CD8-positive, alpha-beta memory T cell (primary cell): Measurements from ENCODE around the gene TMEM91. TPM values are rescaled to one million over a fixed set of nuclear protein-coding genes. Genes with fewer than 3 reads are reported as not detected.

Experiments
- CTCF ChIA-PET: fragments of 350-600 bp; sonication (Branson Sonifier 250); formaldehyde crosslinking; loops from one replicate; lab custom pipeline; 2021; ENCODE audit warnings: antibody characterized with exemption; lab: Charles Lee
- POLR2A ChIA-PET: fragments of 350-600 bp; sonication (Branson Sonifier 250); formaldehyde crosslinking; loops from one replicate; lab custom pipeline; 2021; ENCODE audit warnings: antibody characterized with exemption; lab: Charles Lee
- DNase-seq, 5 donors: peaks; one replicate each; pipeline versions ENCODE4 v3.0.0 to v3.0.0-alpha.2; 2020 to 2022; ENCODE audit warnings: mixed read lengths in 1 of 5
- H3K27ac ChIP-seq: one replicate; pipeline ENCODE4 v1.7.0; 2013; ENCODE audit warnings: low read depth, mild to moderate bottlenecking, low read length, moderate library complexity
- H3K27me3 ChIP-seq: 2 replicates; pipeline ENCODE4 v1.7.0; 2013; ENCODE audit warnings: low read length, mild to moderate bottlenecking; ENCODE audit not compliant: insufficient read depth, poor library complexity, severe bottlenecking
- H3K36me3 ChIP-seq: 2 replicates; pipeline ENCODE4 v1.7.0; 2013; ENCODE audit warnings: mild to moderate bottlenecking, low read length, moderate library complexity; ENCODE audit not compliant: insufficient read depth
- H3K4me1 ChIP-seq: 2 replicates; pipeline ENCODE4 v1.7.0; 2013; ENCODE audit warnings: mild to moderate bottlenecking, low read length, moderate library complexity; ENCODE audit not compliant: insufficient read depth
- H3K4me3 ChIP-seq: 2 replicates; pipeline ENCODE4 v1.7.0; 2013; ENCODE audit warnings: mild to moderate bottlenecking, low read length
- H3K9me3 ChIP-seq: 2 replicates; pipeline ENCODE4 v1.7.0; 2013; ENCODE audit warnings: mild to moderate bottlenecking, low read length
- H3K27ac Mint-ChIP-seq, 8 donors: one replicate each; pipeline ENCODE4 v1.8.0; 2020 to 2021; ENCODE audit warnings: mixed read lengths in 8 of 8, mild to moderate bottlenecking in 6 of 8, inconsistent platforms in 3 of 8, moderate library complexity in 3 of 8
- H3K27me3 Mint-ChIP-seq, 2 donors: one replicate each; pipeline ENCODE4 v1.8.0; 2020 to 2021; ENCODE audit warnings: mixed read lengths in 2 of 2, mild to moderate bottlenecking in 1 of 2, moderate library complexity in 1 of 2
- H3K36me3 Mint-ChIP-seq, 3 donors: one replicate each; pipeline ENCODE4 v1.8.0; 2020 to 2021; ENCODE audit warnings: mixed read lengths in 3 of 3, inconsistent platforms in 1 of 3, mild to moderate bottlenecking in 1 of 3
- H3K4me1 Mint-ChIP-seq, 3 donors: one replicate each; pipeline ENCODE4 v1.8.0; 2020 to 2021; ENCODE audit warnings: mixed read lengths in 3 of 3, inconsistent platforms in 1 of 3, mild to moderate bottlenecking in 1 of 3
- H3K4me3 Mint-ChIP-seq, 7 donors: one replicate each; pipeline ENCODE4 v1.8.0; 2020 to 2021; ENCODE audit warnings: mixed read lengths in 7 of 7, mild to moderate bottlenecking in 6 of 7, moderate library complexity in 4 of 7, inconsistent platforms in 2 of 7
- H3K9me3 Mint-ChIP-seq, 5 donors: one replicate each; pipeline ENCODE4 v1.8.0; 2020 to 2022; ENCODE audit warnings: mixed read lengths in 5 of 5, mild to moderate bottlenecking in 3 of 5, moderate library complexity in 2 of 5, inconsistent platforms in 1 of 5
- polyA plus RNA-seq: library from polyadenylated mRNA; unstranded; fragments of 300-500 nt; fragmentation: Illumina TruSeq; gene quantifications from one replicate; pipeline ENCODE4 v1.2.3, GENCODE V29; 2021
- total RNA-seq, 2 experiments: library from RNA; stranded (reverse); gene quantifications; one replicate each; pipeline ENCODE4 v1.2.3, GENCODE V29; 2021

Gene TMEM91
- total and polyA plus RNA-seq, 3 experiments from 2014 or later = 2.6 to 3.8 (median 3.7) TPM

GRCh38 chr19:41412953-41413352 is 36.6 kb downstream of the TMEM91 start:
- H3K4me3 ChIP-seq = no peak overlapping the region
- Mint-ChIP-seq H3K27me3 (no peaks in the 10 kb centered on the region), H3K4me3 (no peak overlapping the region), H3K27ac (no peak overlapping the region), H3K36me3 (peaks cover 0 to 69% (median 7%) of the 10 kb centered on the region in 3 donors), H3K9me3 (no peaks in the 10 kb centered on the region), H3K4me1 (peaks cover 11 to 18% (median 13%) of the 10 kb centered on the region in 3 donors)
- POLR2A ChIA-PET = no interaction called here
- H3K27me3 ChIP-seq = no peaks in the 10 kb centered on the region
- no peaks in the 10 kb centered on the region for H3K9me3 ChIP-seq
- no peak for DNase-seq
- H3K36me3 ChIP-seq = peaks cover 27% of the 10 kb centered on the region
- H3K27ac ChIP-seq = no peak overlapping the region
- H3K4me1 ChIP-seq = peaks cover 5% of the 10 kb centered on the region
- CTCF ChIA-PET = interaction anchor here (0.9 kb wide), 1 partner anchor 49 kb away, joined by 3 read pairs; the partner anchor contains the start of gene B9D2

- Mint-ChIP-seq H3K4me3 (no peak overlapping the region), H3K27ac (peak overlapping the region in 1 of 8 donors; percentile 87), H3K4me1 (peaks cover 11 to 16% (median 13%) of the 10 kb centered on the region in 3 donors), H3K27me3 (no peaks in the 10 kb centered on the region), H3K36me3 (peaks cover 0 to 79% (median 10%) of the 10 kb centered on the region in 3 donors), H3K9me3 (no peaks in the 10 kb centered on the region)
- Histone ChIP-seq H3K27me3 (no peaks in the 10 kb centered on the region), H3K4me3 (no peak overlapping the region), H3K36me3 (peaks cover 27% of the 10 kb centered on the region), H3K9me3 (no peaks in the 10 kb centered on the region), H3K4me1 (peaks cover 5% of the 10 kb centered on the region), H3K27ac (no peak overlapping the region)
- ChIA-PET CTCF (no interaction called here), POLR2A (no interaction called here)
- no peak for DNase-seq
These were observed 37.6 kb downstream of the TMEM91 start for GRCh38 chr19:41413947-41414346.

- peaks cover 8 to 11% (median 9%) of the 10 kb centered on the region in 3 donors for H3K4me1 Mint-ChIP-seq
- POLR2A ChIA-PET = no interaction called here
- DNase-seq = no peak
- H3K36me3 ChIP-seq = peaks cover 27% of the 10 kb centered on the region
- H3K27me3 ChIP-seq = no peaks in the 10 kb centered on the region
- CTCF ChIA-PET = no interaction called here
- no peak overlapping the region for H3K4me3 Mint-ChIP-seq
- no peak overlapping the region for H3K4me3 ChIP-seq
- H3K9me3 ChIP-seq = no peaks in the 10 kb centered on the region
- H3K4me1 ChIP-seq = peaks cover 5% of the 10 kb centered on the region
- H3K36me3 Mint-ChIP-seq = peaks cover 0 to 81% (median 10%) of the 10 kb centered on the region in 3 donors
- H3K9me3 Mint-ChIP-seq = no peaks in the 10 kb centered on the region
- H3K27ac Mint-ChIP-seq = peak overlapping the region in 2 of 8 donors; percentile 70 to 79
- no peaks in the 10 kb centered on the region for H3K27me3 Mint-ChIP-seq
- no peak overlapping the region for H3K27ac ChIP-seq
These were observed 38.1 kb downstream of the TMEM91 start for GRCh38 chr19:41414461-41414860.

GRCh38 chr19:41415154-41415571 is 38.8 kb downstream of the TMEM91 start:
- no peak overlapping the region for H3K4me3 ChIP-seq
- CTCF ChIA-PET = no interaction called here
- H3K9me3 ChIP-seq = no peaks in the 10 kb centered on the region
- no peak overlapping the region for H3K27ac Mint-ChIP-seq
- H3K4me1 Mint-ChIP-seq = peaks cover 2 to 5% (median 3%) of the 10 kb centered on the region in 3 donors
- peaks cover 0 to 83% (median 10%) of the 10 kb centered on the region in 3 donors for H3K36me3 Mint-ChIP-seq
- no peak overlapping the region for H3K4me3 Mint-ChIP-seq
- H3K27me3 ChIP-seq = no peaks in the 10 kb centered on the region
- H3K4me1 ChIP-seq = no peaks in the 10 kb centered on the region
- no peaks in the 10 kb centered on the region for H3K9me3 Mint-ChIP-seq
- no peaks in the 10 kb centered on the region for H3K27me3 Mint-ChIP-seq
- POLR2A ChIA-PET = no interaction called here
- no peak for DNase-seq
- H3K27ac ChIP-seq = no peak overlapping the region
- H3K36me3 ChIP-seq = peaks cover 32% of the 10 kb centered on the region

- H3K4me3 ChIP-seq = no peak overlapping the region
- ChIA-PET CTCF (no interaction called here), POLR2A (no interaction called here)
- H3K27me3 ChIP-seq = no peaks in the 10 kb centered on the region
- peak overlapping the region in 1 of 8 donors; percentile 64 for H3K27ac Mint-ChIP-seq
- H3K36me3 ChIP-seq = peaks cover 37% of the 10 kb centered on the region
- no peaks in the 10 kb centered on the region for H3K27me3 Mint-ChIP-seq
- H3K4me1 ChIP-seq = no peaks in the 10 kb centered on the region
- H3K9me3 ChIP-seq = no peaks in the 10 kb centered on the region
- H3K27ac ChIP-seq = no peak overlapping the region
- no peak for DNase-seq
- H3K36me3 Mint-ChIP-seq = peaks cover 0 to 84% (median 10%) of the 10 kb centered on the region in 3 donors
- H3K9me3 Mint-ChIP-seq = no peaks in the 10 kb centered on the region
- H3K4me3 Mint-ChIP-seq = no peak overlapping the region
- H3K4me1 Mint-ChIP-seq = peaks cover 0 to 2% (median 0%) of the 10 kb centered on the region in 3 donors
These were observed 39.9 kb downstream of the TMEM91 start for GRCh38 chr19:41416194-41416674.

GRCh38 chr19:41420101-41420880 is 44.0 kb downstream of the TMEM91 start:
- Mint-ChIP-seq H3K36me3 (peaks cover 0 to 83% (median 7%) of the 10 kb centered on the region in 3 donors), H3K4me1 (peaks cover 4 to 5% (median 4%) of the 10 kb centered on the region in 3 donors), H3K27me3 (no peaks in the 10 kb centered on the region), H3K4me3 (no peak overlapping the region), H3K27ac (peak overlapping the region in 2 of 8 donors; percentile 15 to 54), H3K9me3 (no peaks in the 10 kb centered on the region)
- Histone ChIP-seq H3K4me1 (no peaks in the 10 kb centered on the region), H3K27me3 (no peaks in the 10 kb centered on the region), H3K4me3 (no peak overlapping the region), H3K27ac (no peak overlapping the region), H3K36me3 (peaks cover 17% of the 10 kb centered on the region), H3K9me3 (no peaks in the 10 kb centered on the region)
- ChIA-PET CTCF (interaction anchor here (0.7 to 1.2 kb wide), 2 partner anchors 11 to 964 kb away, joined by 3 to 4 read pairs; no protein-coding TSS in a partner anchor), POLR2A (no interaction called here)
- DNase-seq = no peak

- Histone ChIP-seq H3K27me3 (no peaks in the 10 kb centered on the region), H3K4me3 (no peak overlapping the region), H3K36me3 (peaks cover 13% of the 10 kb centered on the region), H3K4me1 (no peaks in the 10 kb centered on the region), H3K27ac (no peak overlapping the region), H3K9me3 (no peaks in the 10 kb centered on the region)
- POLR2A ChIA-PET = no interaction called here
- Mint-ChIP-seq H3K27me3 (no peaks in the 10 kb centered on the region), H3K4me3 (no peak overlapping the region), H3K4me1 (peaks cover 5 to 9% (median 6%) of the 10 kb centered on the region in 3 donors), H3K9me3 (no peaks in the 10 kb centered on the region), H3K36me3 (peaks cover 0 to 80% (median 7%) of the 10 kb centered on the region in 3 donors), H3K27ac (peak overlapping the region in 5 of 8 donors; percentile 58 to 93 (median 67))
- CTCF ChIA-PET = interaction anchor here (1.2 kb wide), 1 partner anchor 10 kb away, joined by 4 read pairs; no protein-coding TSS in a partner anchor
- DNase-seq = no peak
These were observed 45.0 kb downstream of the TMEM91 start for GRCh38 chr19:41421314-41421713.

GRCh38 chr19:41421973-41422372 is 45.6 kb downstream of the TMEM91 start:
- Mint-ChIP-seq H3K9me3 (no peaks in the 10 kb centered on the region), H3K4me1 (peaks cover 8 to 14% (median 11%) of the 10 kb centered on the region in 3 donors), H3K27me3 (no peaks in the 10 kb centered on the region), H3K27ac (peak overlapping the region in 4 of 8 donors; percentile 33 to 79 (median 52)), H3K4me3 (no peak overlapping the region), H3K36me3 (peaks cover 0 to 78% (median 7%) of the 10 kb centered on the region in 3 donors)
- no peak for DNase-seq
- POLR2A ChIA-PET = no interaction called here
- Histone ChIP-seq H3K27me3 (no peaks in the 10 kb centered on the region), H3K4me1 (no peaks in the 10 kb centered on the region), H3K4me3 (no peak overlapping the region), H3K36me3 (peaks cover 9% of the 10 kb centered on the region), H3K27ac (no peak overlapping the region), H3K9me3 (no peaks in the 10 kb centered on the region)
- CTCF ChIA-PET = no interaction called here
